Measurements from ENCODE around the gene SLC29A3.

GRCh38 chr10:71401056-71401455 lies 82.0 kb downstream of the SLC29A3 start:
- TF ChIP-seq POLR2AphosphoS5 (IDR thresholded peaks at IDR 0.05; ENCODE audit: borderline replicate concordance, low read depth, low read length), result no peak
- TF ChIP-seq EZH2 (IDR thresholded peaks at IDR 0.05), result no peak

Data from SK-N-MC (cell line).